Ascending aorta (tissue), 2 donors: ENCODE data around the gene LRRC42. TPM values are rescaled to one million over a fixed set of nuclear protein-coding genes. Genes with fewer than 3 reads are reported as not detected.
A peak's percentile ranks its signal among the peaks of the same experiment; 100 is the strongest.

Source experiments
- DNase-seq, 2 donors: peaks; one replicate each; pipeline ENCODE4 v3.0.0-alpha.2; 2019; ENCODE audit warnings: low spot score in 2 of 2
- H3K27ac ChIP-seq, 2 donors: fragments of 200-600 bp; sonication (generic); one replicate each; pipeline ENCODE4 v1.5.1; 2016 to 2017; ENCODE audit warnings: mild to moderate bottlenecking in 1 of 2
- H3K27me3 ChIP-seq: fragments of 200-600 bp; sonication (generic); one replicate; pipeline ENCODE4 v1.5.1; 2017
- H3K36me3 ChIP-seq, 2 donors: fragments of 200-600 bp; sonication (generic); one replicate each; pipeline ENCODE4 v1.5.1; 2016
- H3K4me1 ChIP-seq, 2 donors: fragments of 200-600 bp; sonication (generic); one replicate each; pipeline ENCODE4 v1.5.1; 2016 to 2017; ENCODE audit warnings: mild to moderate bottlenecking in 1 of 2
- H3K4me3 ChIP-seq, 2 donors: fragments of 200-600 bp; sonication (generic); one replicate each; pipeline ENCODE4 v1.5.1; 2016 to 2017; ENCODE audit warnings: mild to moderate bottlenecking in 1 of 2
- H3K9me3 ChIP-seq, 2 donors: fragments of 200-600 bp; sonication (generic); one replicate each; pipeline ENCODE4 v1.5.1; 2016
- CTCF ChIP-seq, 3 experiments: fragments of 200-600 bp in 2 of 3; fragments of 450-650 bp in 1 of 3; sonication (generic) in 2 of 3; IDR thresholded peaks; one replicate each; pipeline ENCODE4 v1.5.1; 2016 to 2019; ENCODE audit warnings: antibody characterized with exemption in 3 of 3, mild to moderate bottlenecking in 1 of 3, moderate library complexity in 1 of 3
- intact Hi-C: fragments of 100-400 bp; cut with DNase I; formaldehyde crosslinking; loops from one replicate; pipeline ENCODE4 v1.15.1; 2023
- total RNA-seq: library from RNA; depleted of rRNA; stranded (reverse); fragments of >200 nt; gene quantifications from one replicate; pipeline ENCODE4 v1.1.0, GENCODE V29; 2016

LRRC42 gene
- total RNA-seq, 1 donor from 2014 or later: 28.2 TPM

DNA sequence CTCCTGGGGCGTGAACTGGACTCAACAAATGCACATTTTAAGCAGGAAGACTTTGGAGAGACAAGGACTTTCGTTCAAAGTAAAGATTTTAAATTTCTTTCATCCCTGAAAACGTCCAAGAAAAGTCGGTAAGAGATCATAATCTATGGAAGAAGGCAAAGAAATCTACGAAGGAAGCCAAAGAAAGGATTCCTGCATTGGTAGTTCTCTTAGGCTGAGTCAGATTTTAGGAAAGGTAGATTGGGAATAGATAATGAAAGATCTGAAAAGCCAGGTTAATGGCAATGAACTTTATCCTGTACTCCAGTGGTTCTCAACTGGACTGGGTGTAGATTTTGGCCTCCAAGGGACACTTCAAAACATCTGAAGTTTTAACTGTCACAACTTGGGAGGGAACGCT is 3.1 kb upstream of the LRRC42 start:
- H3K27me3 ChIP-seq: no peaks in the 10 kb centered on the region
- no peak for DNase-seq
- H3K36me3 ChIP-seq: no peaks in the 10 kb centered on the region
- no peak for TF ChIP-seq CTCF (IDR thresholded peaks at IDR 0.05)
- intact Hi-C loops: loop anchor here (10.0 kb wide), 1 partner anchor 822 kb away; the partner anchor contains the start of gene PARS2
- H3K4me1 ChIP-seq: peaks cover 9 to 16% of the 10 kb centered on the region in 2 donors
- H3K27ac ChIP-seq: no peak overlapping the region
- no peaks in the 10 kb centered on the region for H3K9me3 ChIP-seq
- no peak overlapping the region for H3K4me3 ChIP-seq

- no peak for TF ChIP-seq CTCF (IDR thresholded peaks at IDR 0.05)
- H3K27ac ChIP-seq: no peak overlapping the region
- no peak for DNase-seq
- H3K9me3 ChIP-seq: no peaks in the 10 kb centered on the region
- no peaks in the 10 kb centered on the region for H3K27me3 ChIP-seq
- H3K4me1 ChIP-seq: peaks cover 9 to 16% of the 10 kb centered on the region in 2 donors
- intact Hi-C loops: loop anchor here (2.0 to 10.0 kb wide), 2 partner anchors 463 to 821 kb away; partner anchors contain the start of genes PARS2 and SSBP3
- H3K36me3 ChIP-seq: no peaks in the 10 kb centered on the region
- H3K4me3 ChIP-seq: no peak overlapping the region
Observed at GRCh38 chr1:53943490-53944043, 2.6 kb upstream of the LRRC42 start.

- TF ChIP-seq CTCF (IDR thresholded peaks at IDR 0.05): no peak
- H3K36me3 ChIP-seq: no peaks in the 10 kb centered on the region
- peaks cover 9 to 16% of the 10 kb centered on the region in 2 donors for H3K4me1 ChIP-seq
- no peak for DNase-seq
- intact Hi-C loops: loop anchor here (1.0 to 10.0 kb wide), 7 partner anchors 55 to 820 kb away; partner anchors contain the start of genes LRP8, PARS2, SSBP3 and TCEANC2
- H3K27me3 ChIP-seq: no peaks in the 10 kb centered on the region
- peak overlapping the region; percentile 80 to 96 for H3K4me3 ChIP-seq
- H3K27ac ChIP-seq: peak overlapping the region; percentile 77 to 98
- no peaks in the 10 kb centered on the region for H3K9me3 ChIP-seq
Observed at GRCh38 chr1:53944469-53945182, 1.5 kb upstream of the LRRC42 start.

GRCh38 chr1:53945183-53945432 is 1.0 kb upstream of the LRRC42 start:
- no peak for DNase-seq
- peaks cover 9 to 16% of the 10 kb centered on the region in 2 donors for H3K4me1 ChIP-seq
- TF ChIP-seq CTCF (IDR thresholded peaks at IDR 0.05): no peak

GRCh38 chr1:53945433-53946251 is 508 bp upstream of the LRRC42 start, which contains the start of gene IFT25:
IFT25 (minus strand) TSS chr1:53945699; CDS start chr1:53940082, 5,617 bp downstream.
- H3K9me3 ChIP-seq: no peaks in the 10 kb centered on the region
- TF ChIP-seq CTCF (IDR thresholded peaks at IDR 0.05): no peak
- H3K4me3 ChIP-seq: peak within 1 kb of the TSS; percentile 80 to 96
- no peaks in the 10 kb centered on the region for H3K36me3 ChIP-seq
- peak within 1 kb of the TSS; percentile 77 to 98 for H3K27ac ChIP-seq
- H3K27me3 ChIP-seq: no peaks in the 10 kb centered on the region
- peaks cover 9 to 16% of the 10 kb centered on the region in 2 donors for H3K4me1 ChIP-seq
- intact Hi-C loops: loop anchor here (1.0 to 10.0 kb wide), 8 partner anchors 56 to 819 kb away; partner anchors contain the start of genes LRP8, NDC1, PARS2 and SSBP3
- DNase-seq: peak; percentile 87 to 98

More at GRCh38 chr1:53945183-53945432, 1.0 kb upstream of the LRRC42 start:
- intact Hi-C loops: loop anchor here (1.0 to 10.0 kb wide), 7 partner anchors 56 to 820 kb away; partner anchors contain the start of genes LRP8, PARS2, SSBP3 and TCEANC2
- H3K9me3 ChIP-seq: no peaks in the 10 kb centered on the region
- no peaks in the 10 kb centered on the region for H3K36me3 ChIP-seq
- peak overlapping the region; percentile 80 to 96 for H3K4me3 ChIP-seq
- no peaks in the 10 kb centered on the region for H3K27me3 ChIP-seq
- H3K27ac ChIP-seq: peak overlapping the region; percentile 77 to 98
